Heart left ventricle (tissue), 16 donors: Measurements from ENCODE around the gene DPY19L3. TPM values are rescaled to one million over a fixed set of nuclear protein-coding genes. Genes with fewer than 3 reads are reported as not detected.

Experiments
- ATAC-seq, 4 donors: fragments of 200-7000 bp; cut with Tn5 transposase; one replicate each; pipeline ENCODE4 v1.9.1; 2020 to 2022; ENCODE audit warnings: moderate library complexity in 4 of 4, mild to moderate bottlenecking in 3 of 4, moderate number of reproducible peaks in 1 of 4
- DNase-seq, 5 donors: peaks; one replicate each; pipeline ENCODE4 v3.0.0-alpha.2; 2020
- H3K27ac ChIP-seq, 12 donors: fragments of 200-600 bp; sonication (generic) in 4 of 12; one replicate each; pipeline versions ENCODE4 v1.5.0 to v1.8.0; 2016 to 2022; ENCODE audit warnings: mild to moderate bottlenecking in 2 of 12
- H3K27me3 ChIP-seq, 9 donors: fragments of 200-600 bp; sonication (generic) in 2 of 9; one replicate each; pipeline versions ENCODE4 v1.5.1 to v1.8.0; 2016 to 2022; ENCODE audit warnings: mild to moderate bottlenecking in 3 of 9
- H3K36me3 ChIP-seq, 9 donors: fragments of 200-600 bp; sonication (generic) in 2 of 9; one replicate each; pipeline versions ENCODE4 v1.5.0 to v1.8.0; 2018 to 2022; ENCODE audit warnings: mild to moderate bottlenecking in 2 of 9
- H3K4me1 ChIP-seq, 12 donors: fragments of 200-600 bp; sonication (generic) in 4 of 12; one replicate each; pipeline versions ENCODE4 v1.5.0 to v1.8.0; 2016 to 2022; ENCODE audit warnings: mild to moderate bottlenecking in 3 of 12
- H3K4me3 ChIP-seq, 12 donors: fragments of 200-600 bp; sonication (generic) in 4 of 12; one replicate each; pipeline versions ENCODE4 v1.5.0 to v1.8.0; 2017 to 2022; ENCODE audit warnings: mild to moderate bottlenecking in 9 of 12, moderate library complexity in 4 of 12
- H3K9me3 ChIP-seq, 12 donors: fragments of 200-600 bp; sonication (generic) in 4 of 12; one replicate each; pipeline versions ENCODE4 v1.5.0 to v1.8.0; 2016 to 2022; ENCODE audit warnings: mild to moderate bottlenecking in 1 of 12
- POLR2A ChIP-seq, 2 donors: fragments of 450-650 bp; IDR thresholded peaks; one replicate each; pipeline ENCODE4 v1.6.1; 2017; ENCODE audit warnings: antibody characterized with exemption in 2 of 2, mild to moderate bottlenecking in 2 of 2, moderate library complexity in 2 of 2
- WGBS, 4 donors: extraction: QIAGEN DNeasy Blood & Tissue Kit in 2 of 4; methylation state at CpG; one replicate each; pipeline versions ENCODE4 v1.1.5 to v1.1.7; 2013 to 2018; 5-methylcytosine and 5-hydroxymethylcytosine counted together
- intact Hi-C, 10 donors: fragments of 100-400 bp; cut with DNase I; formaldehyde crosslinking; loops; one replicate each; pipeline versions ENCODE4 v1.11.1 to v1.14.2; 2022
- polyA plus RNA-seq, 2 donors: library from polyadenylated mRNA; stranded (reverse); fragments of 200-250 nt; gene quantifications; one replicate each; pipeline ENCODE4 v1.2.3, GENCODE V29; 2013
- total RNA-seq, 9 donors: library from RNA; depleted of rRNA in 2 of 9; stranded (reverse); fragments of >200 nt in 2 of 9; fragmentation: NEBNext Ultra II Directional in 3 of 9; extraction: Animal tissue kit (Norgen Biotek cat#: 25700) in 3 of 9; gene quantifications; one replicate each; pipeline versions ENCODE4 v1.1.0 to v1.2.4, GENCODE V29; 2016 to 2023
- TF ChIP-seq, protein P1 (sequence below), 12 donors: fragments of 200-600 bp; sonication (generic) in 4 of 12; IDR thresholded peaks; one replicate each; pipeline versions ENCODE4 v1.5.0 to v1.8.0; 2018 to 2022; ENCODE audit warnings: antibody characterized with exemption in 12 of 12, mild to moderate bottlenecking in 5 of 12
- donor health status: ischemic (EF 13 %, LVEDD 7.1; RV severe dilation, severe dysfunction).
- donor health status: healthy with polysubstance abuse.
- donor health status: DM: no; HTN: yes; CAD: no.
- donor health status: DM: no; HTN: no; CAD: no.
- donor health status: ischemic (EF 25% LVEDD 6.9; RV normal size, moderate dysfunction).
- donor health status: ischemic (EF 25% LVEDD 5.7; RV mildly dilated, moderate dysfunction).
- donor health status: healthy.
- donor health status: DM: yes; HTN: yes; CAD: no.
- donor health status: ischemic (EF 35%, LVEDD 5.7; RV mildly dilated, moderate dysfunction).
- donor health status: nonischemic (EF 11% LVEDD 7.7; RV severe dilation, severe dysfunction).
- donor health status: DM: yes; HTN: yes; CAD: no.
- donor health status: PGD.
- donor health status: ischemic (EF 29% LVEDD 5.4; RV normal size, mild dysfunction).
- donor health status: nonischemic (EF 23%, LVEDD 6.1; RV moderate dilation, normal function).

The DPY19L3 gene
- total and polyA plus RNA-seq, 11 donors, result 1.5 to 15.2 (median 5.3) TPM

DNA sequence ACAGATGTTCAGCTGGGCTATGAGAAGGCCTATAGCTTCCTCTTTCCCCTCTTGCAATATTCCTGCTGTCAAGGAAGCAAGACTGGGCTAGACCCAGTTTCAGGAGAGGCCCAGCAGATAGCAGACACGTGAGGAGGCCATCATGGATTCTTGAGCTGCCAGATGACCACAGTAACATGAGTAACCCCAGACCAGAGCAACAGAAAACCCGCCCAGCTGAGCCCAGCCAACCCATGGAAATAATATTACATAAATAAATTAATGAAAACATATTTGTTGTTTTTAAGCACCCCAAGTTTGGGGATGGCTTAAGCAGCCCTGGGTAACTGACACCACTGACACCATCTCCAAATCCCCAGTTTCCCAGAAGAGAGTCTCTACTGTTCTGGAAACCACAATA, 125.2 kb downstream of the DPY19L3 start:
- H3K36me3 ChIP-seq, result no peaks in the 10 kb centered on the region
- TF ChIP-seq, protein P1, sequence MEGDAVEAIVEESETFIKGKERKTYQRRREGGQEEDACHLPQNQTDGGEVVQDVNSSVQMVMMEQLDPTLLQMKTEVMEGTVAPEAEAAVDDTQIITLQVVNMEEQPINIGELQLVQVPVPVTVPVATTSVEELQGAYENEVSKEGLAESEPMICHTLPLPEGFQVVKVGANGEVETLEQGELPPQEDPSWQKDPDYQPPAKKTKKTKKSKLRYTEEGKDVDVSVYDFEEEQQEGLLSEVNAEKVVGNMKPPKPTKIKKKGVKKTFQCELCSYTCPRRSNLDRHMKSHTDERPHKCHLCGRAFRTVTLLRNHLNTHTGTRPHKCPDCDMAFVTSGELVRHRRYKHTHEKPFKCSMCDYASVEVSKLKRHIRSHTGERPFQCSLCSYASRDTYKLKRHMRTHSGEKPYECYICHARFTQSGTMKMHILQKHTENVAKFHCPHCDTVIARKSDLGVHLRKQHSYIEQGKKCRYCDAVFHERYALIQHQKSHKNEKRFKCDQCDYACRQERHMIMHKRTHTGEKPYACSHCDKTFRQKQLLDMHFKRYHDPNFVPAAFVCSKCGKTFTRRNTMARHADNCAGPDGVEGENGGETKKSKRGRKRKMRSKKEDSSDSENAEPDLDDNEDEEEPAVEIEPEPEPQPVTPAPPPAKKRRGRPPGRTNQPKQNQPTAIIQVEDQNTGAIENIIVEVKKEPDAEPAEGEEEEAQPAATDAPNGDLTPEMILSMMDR (IDR thresholded peaks at IDR 0.05), result no peak
- TF ChIP-seq POLR2A (IDR thresholded peaks at IDR 0.05), result no peak
- no peak overlapping the region for H3K27ac ChIP-seq
- ATAC-seq (no peak), DNase-seq (no peak)
- H3K4me3 ChIP-seq, result no peak overlapping the region
- H3K27me3 ChIP-seq, result no peaks in the 10 kb centered on the region
- 40 to 66% (median 54%) methylated on average over 2 of the region's 2 CpGs for WGBS, 4 donors
- H3K9me3 ChIP-seq, result peaks cover 0 to 29% (median 4%) of the 10 kb centered on the region in 12 donors
- no peaks in the 10 kb centered on the region for H3K4me1 ChIP-seq
- intact Hi-C loops, result no loop called here

DNA sequence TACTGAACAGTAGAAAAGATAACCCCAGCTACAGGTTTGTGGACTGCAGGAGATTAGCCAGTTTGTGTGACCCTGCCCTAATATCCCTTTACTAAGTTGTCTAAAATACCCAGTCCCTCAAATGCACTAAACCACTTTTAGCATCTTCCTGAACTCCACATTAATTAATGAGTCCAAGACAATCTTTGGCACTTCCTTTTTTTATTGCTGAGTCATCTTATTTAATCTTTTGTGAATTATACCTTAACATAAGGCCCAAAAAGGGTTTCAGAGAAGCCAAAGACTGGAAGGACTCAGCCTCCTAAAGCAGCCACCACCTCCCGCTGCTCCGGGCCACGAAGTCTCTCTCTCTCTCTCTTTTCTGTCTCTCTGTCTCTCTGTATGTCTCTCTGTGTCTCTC, 126.7 kb downstream of the DPY19L3 start:
- Histone ChIP-seq H3K27ac (no peak overlapping the region), H3K36me3 (no peaks in the 10 kb centered on the region), H3K9me3 (peaks cover 0 to 29% (median 4%) of the 10 kb centered on the region in 12 donors), H3K4me1 (no peaks in the 10 kb centered on the region), H3K27me3 (no peaks in the 10 kb centered on the region), H3K4me3 (no peak overlapping the region)
- ATAC-seq, result no peak
- DNase-seq, result no peak
- TF ChIP-seq, protein P1 (IDR thresholded peaks at IDR 0.05), result no peak
- TF ChIP-seq POLR2A (IDR thresholded peaks at IDR 0.05), result no peak
- 87 to 96% (median 89%) methylated on average over 3 of the region's 3 CpGs for WGBS, 4 donors
- intact Hi-C loops, result no loop called here

Other genes starting within 250 kb of the DPY19L3 start
- 10 to 100 TPM in 8 of 9 donors, 1 to 10 TPM in 1; 9.1 to 27.3 (median 17.3) TPM for gene ZNF507, start 60.2 kb upstream of the DPY19L3 start, total RNA-seq
- 1 to 10 TPM; 4.2 to 7.7 TPM for gene ZNF507, start 60.2 kb upstream of the DPY19L3 start, polyA plus RNA-seq
- gene PDCD5, start 175.4 kb downstream of the DPY19L3 start, total RNA-seq, result 100 to 1,000 TPM in 6 of 9 donors, 10 to 100 TPM in 3; 94.3 to 270 (median 146) TPM
- 100 to 1,000 TPM; 239 to 331 TPM for gene PDCD5, start 175.4 kb downstream of the DPY19L3 start, polyA plus RNA-seq